ENCODE measurements around the gene SIRPA.
A peak's percentile ranks its signal among the peaks of the same experiment; 100 is the strongest.

DNA sequence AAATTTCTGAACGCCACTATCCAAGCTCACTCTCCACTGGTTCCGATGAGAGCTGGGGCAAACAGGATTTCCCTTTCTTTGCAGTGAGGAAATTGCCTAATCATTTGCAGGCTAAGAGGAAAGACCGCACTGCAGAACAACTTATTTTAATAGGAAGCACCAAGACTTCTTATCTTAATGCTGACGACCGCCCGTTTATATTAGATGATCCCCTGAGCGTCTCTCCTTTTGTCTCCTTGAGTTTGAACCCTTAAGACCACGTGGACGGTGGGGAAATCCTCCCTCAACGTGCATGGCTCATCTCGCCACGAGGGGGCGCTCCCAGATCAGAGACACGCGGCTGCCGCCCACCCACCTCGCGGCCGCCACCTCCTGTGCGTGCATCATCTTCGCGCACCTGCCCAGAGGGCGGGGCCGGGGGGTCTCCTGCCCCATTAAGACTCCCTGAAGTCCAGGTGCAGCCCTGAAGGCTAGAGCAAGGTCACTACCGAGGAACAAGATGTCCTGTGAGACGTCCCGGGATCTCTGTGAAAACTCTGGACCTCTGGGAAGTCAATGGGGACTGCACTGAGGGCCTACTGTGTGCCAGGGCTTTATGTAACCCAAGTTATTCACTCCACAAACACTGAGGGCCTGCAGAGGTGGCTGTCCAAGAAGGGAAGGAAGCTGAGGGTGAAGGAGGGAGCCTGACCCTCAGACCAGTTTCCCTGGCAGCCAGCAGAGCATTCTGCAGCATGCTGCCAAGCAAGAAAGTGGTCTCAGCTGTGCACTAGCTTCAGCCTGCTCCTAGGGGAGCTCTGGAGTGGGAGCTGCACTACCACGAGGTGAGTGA, 70.5 kb downstream of the SIRPA start:
- TF ChIP-seq, protein P1, sequence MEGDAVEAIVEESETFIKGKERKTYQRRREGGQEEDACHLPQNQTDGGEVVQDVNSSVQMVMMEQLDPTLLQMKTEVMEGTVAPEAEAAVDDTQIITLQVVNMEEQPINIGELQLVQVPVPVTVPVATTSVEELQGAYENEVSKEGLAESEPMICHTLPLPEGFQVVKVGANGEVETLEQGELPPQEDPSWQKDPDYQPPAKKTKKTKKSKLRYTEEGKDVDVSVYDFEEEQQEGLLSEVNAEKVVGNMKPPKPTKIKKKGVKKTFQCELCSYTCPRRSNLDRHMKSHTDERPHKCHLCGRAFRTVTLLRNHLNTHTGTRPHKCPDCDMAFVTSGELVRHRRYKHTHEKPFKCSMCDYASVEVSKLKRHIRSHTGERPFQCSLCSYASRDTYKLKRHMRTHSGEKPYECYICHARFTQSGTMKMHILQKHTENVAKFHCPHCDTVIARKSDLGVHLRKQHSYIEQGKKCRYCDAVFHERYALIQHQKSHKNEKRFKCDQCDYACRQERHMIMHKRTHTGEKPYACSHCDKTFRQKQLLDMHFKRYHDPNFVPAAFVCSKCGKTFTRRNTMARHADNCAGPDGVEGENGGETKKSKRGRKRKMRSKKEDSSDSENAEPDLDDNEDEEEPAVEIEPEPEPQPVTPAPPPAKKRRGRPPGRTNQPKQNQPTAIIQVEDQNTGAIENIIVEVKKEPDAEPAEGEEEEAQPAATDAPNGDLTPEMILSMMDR (IDR thresholded peaks at IDR 0.05) = peak; percentile 79 to 96 (median 91)
- TF ChIP-seq POLR2A (IDR thresholded peaks at IDR 0.05) = no peak
